GM18861 (cell line): Measurements from ENCODE around the gene KIF22.
A peak's percentile ranks its signal among the peaks of the same experiment; 100 is the strongest.
"Not testable (repeated sequence)": the region's sequence is repeated elsewhere in the genome, so short reads cannot be mapped to it uniquely, and the experiment has no call there.

Experiments
- ATAC-seq: cut with Tn5 transposase; IDR thresholded peaks from one replicate; pipeline ENCODE4 v1.9.1; 2021; ENCODE audit not compliant: unreplicated experiment

The KIF22 gene

GRCh38 chr16:29793153-29793552 lies 2.6 kb downstream of the KIF22 start:
- not testable (repeated sequence) for ATAC-seq

GRCh38 chr16:29794231-29794710 lies 3.7 kb downstream of the KIF22 start:
- ATAC-seq, result no peak

- ATAC-seq, result no peak
Observed at GRCh38 chr16:29802416-29802935, 11.9 kb downstream of the KIF22 start.

- ATAC-seq, result no peak
Observed at GRCh38 chr16:29804020-29804419, 13.5 kb downstream of the KIF22 start.

- ATAC-seq, result no peak
Observed at GRCh38 chr16:29804455-29805231, 14.1 kb downstream of the KIF22 start.

GRCh38 chr16:29805232-29806098 lies 14.9 kb downstream of the KIF22 start:
- peak; percentile 40 for ATAC-seq

- no peak for ATAC-seq
Observed at GRCh38 chr16:29806099-29806579, 15.6 kb downstream of the KIF22 start, which contains the start of gene MAZ. TSS of gene MAZ (plus strand) at chr16:29806529. CDS start at chr16:29806702, 173 bp downstream.

GRCh38 chr16:29806641-29807425 lies 16.3 kb downstream of the KIF22 start:
- no peak for ATAC-seq

- ATAC-seq, result peak; percentile 21
Observed at GRCh38 chr16:29807426-29808218, 17.1 kb downstream of the KIF22 start.

GRCh38 chr16:29808219-29808900 lies 17.8 kb downstream of the KIF22 start:
- no peak for ATAC-seq

- no peak for ATAC-seq
Observed at GRCh38 chr16:29809031-29809747, 18.6 kb downstream of the KIF22 start.

- ATAC-seq, result no peak
Observed at GRCh38 chr16:29809850-29810698, 19.5 kb downstream of the KIF22 start.

GRCh38 chr16:29810699-29811169 lies 20.2 kb downstream of the KIF22 start:
- no peak for ATAC-seq

- no peak for ATAC-seq
Observed at GRCh38 chr16:29811170-29811895, 20.8 kb downstream of the KIF22 start.

- no peak for ATAC-seq
Observed at GRCh38 chr16:29811896-29812665, 21.5 kb downstream of the KIF22 start, which contains the start of gene PRRT2. TSS of gene PRRT2 (plus strand) at chr16:29812193. CDS start at chr16:29813055, 862 bp downstream.
